Jurkat, Clone E6-1 (cell line): ENCODE data around the gene CLCN2.

ENCODE experiments used
- DNase-seq: peaks from one replicate; pipeline ENCODE4 v3.0.0-alpha.2; 2011; ENCODE audit warnings: low read depth, low spot score
- H3K4me3 ChIP-seq: 2 replicates; pipeline ENCODE4 v1.5.1; 2011; ENCODE audit warnings: mild to moderate bottlenecking, low read length, control low read depth, moderate library complexity

Gene CLCN2

DNA sequence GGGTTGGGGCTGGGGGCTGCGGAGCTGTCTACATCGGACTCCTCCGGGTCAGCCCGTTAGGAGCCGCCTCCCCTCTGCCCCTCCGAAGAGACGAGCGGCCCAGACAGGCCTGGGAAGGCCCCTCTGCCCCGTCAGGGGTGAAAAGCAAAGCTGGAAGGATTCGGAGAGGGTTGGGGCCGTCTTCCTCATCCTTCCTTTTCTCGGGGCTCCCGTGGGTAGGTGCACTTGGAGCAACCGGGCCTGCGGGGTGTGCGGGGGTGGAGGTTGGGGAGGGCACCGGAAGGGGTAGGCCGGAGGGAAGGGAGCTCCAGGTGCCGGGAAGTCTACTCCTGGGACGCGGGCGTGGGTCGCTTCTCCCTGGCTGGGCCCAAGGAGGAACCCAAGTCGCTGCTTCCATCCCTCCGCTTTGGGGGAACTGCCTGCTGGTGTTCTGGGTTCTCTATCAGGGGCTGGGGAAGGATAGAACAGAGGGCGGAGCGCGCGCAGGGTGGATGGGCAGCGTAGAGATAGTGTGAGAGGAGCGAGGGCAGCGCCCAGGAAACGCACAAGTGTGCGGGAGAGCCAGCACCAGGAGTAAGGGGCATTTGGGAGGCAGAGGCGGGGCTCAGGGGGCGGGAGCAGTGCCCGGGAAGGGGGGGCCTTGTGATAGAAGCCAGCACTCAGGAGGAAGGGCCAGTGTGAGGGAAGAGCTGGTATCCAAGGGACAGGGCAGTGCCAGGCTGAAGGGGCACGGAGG is 695 bp upstream of the CLCN2 start:
- DNase-seq: no peak
- H3K4me3 ChIP-seq: peak overlapping the region; percentile 95

DNA sequence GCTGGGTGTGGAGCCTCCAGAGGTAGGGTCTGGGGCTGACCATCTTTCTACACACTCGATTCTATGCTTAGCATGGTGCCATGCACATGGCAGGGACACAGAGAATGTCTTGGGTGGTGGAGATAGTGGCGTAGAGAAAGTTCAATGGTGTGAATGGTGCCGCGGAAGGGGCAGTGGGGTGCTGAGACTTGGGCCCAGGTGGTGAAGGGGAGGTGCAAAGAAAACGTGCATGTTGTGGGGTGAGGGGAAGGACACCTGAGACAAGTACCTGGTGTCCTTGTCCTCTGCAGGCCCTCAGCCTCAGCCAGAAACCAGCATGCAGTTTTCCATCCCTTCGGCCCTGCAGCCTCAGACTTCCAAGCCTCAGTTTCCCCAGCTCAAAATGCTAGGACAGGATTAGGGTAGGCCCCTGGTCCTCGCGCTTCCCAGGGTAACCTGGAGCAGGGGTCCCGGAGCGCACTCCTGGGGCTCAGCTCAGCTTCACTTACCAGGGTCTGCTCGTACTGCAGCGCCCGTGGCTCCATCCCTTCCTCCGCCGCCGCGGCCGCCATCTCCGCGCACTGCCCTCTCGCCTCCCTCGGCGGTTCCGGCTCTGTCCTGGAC is 375 bp downstream of the CLCN2 start:
- no peak for DNase-seq
- peak overlapping the region; percentile 55 for H3K4me3 ChIP-seq

DNA sequence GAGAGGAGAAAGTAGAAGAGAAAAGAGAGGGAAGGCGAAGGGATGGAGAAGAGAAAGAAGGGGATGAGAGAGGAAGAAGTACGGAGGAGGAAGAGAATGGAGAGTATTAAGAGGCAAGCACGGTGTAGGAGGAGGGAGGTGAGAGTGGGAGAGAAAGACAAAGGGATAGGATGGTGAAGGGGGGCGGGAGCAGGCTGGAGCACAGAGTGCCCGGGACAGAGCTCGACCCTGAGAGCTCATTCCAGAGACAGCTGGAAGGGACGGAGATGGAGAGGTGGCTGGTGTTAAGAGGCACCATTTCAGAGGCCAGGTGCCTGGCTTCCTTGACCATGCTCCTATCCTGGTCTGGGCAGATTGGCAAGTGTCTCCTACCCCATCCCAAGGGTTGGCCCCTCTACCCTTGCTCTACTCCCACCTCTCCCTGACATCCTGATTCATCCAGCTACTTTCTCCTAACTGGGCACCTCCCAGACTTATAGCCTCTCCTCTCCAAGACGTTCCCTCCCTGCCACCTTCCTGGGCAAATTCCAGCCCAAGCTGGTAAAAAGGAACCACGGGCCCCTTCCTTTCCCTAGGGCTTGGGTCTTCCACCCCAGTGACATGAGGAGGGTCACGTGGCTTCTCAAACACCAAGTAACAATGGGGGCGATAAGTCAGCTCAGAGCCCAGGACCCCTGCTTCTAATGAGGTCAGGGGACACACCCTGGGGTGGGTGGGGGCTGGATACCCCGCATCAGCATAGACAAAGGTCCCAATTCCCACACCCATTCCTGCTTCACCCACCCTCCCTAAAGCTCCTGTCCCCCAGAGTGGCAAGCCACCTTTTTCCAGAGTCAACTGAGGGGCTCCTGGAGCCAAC is 1.1 kb downstream of the CLCN2 start:
- no peak for DNase-seq
- no peak overlapping the region for H3K4me3 ChIP-seq

DNA sequence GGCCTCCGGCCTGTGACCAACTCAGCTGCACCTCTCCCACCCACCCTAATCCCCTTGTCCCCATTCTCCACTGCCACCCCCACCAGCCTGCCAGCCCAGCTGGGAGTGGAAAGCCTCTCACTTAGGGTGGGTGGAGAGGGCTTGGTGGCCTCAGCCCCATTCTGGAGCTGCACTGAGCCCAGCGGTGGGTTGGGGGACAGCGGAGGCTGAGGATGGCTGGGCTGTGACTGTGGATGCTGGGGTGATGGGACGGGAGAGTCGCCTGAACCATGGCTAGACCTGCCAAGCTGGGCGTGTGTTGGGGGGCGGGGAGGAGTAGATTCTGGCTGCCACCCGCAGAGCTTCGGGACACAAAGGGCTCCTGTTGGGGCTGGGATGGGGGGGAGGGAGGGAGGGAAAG is 1.8 kb downstream of the CLCN2 start:
- DNase-seq: no peak
- no peak overlapping the region for H3K4me3 ChIP-seq

DNA sequence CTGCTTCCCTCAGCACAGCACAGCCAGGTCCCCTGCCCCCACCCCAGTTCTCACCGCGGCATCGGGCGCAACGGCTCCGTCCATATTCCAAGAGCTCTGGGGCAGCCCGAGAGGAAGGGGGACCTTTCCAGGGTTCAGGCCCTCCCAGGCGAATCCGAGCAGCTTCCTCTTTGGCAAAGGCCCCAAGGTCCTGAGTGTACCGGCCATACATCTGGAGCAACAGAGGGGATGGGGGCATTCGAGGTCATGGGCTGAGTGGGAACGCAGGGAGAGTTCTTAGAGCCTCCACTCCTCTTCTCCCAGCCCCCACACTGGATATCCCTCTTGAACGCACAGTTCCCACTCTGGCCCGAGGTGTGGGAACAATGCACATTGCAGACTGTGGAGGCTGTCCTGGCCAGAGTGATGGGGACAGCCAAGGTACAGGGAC is 2.5 kb downstream of the CLCN2 start:
- DNase-seq: no peak
- H3K4me3 ChIP-seq: no peak overlapping the region

DNA sequence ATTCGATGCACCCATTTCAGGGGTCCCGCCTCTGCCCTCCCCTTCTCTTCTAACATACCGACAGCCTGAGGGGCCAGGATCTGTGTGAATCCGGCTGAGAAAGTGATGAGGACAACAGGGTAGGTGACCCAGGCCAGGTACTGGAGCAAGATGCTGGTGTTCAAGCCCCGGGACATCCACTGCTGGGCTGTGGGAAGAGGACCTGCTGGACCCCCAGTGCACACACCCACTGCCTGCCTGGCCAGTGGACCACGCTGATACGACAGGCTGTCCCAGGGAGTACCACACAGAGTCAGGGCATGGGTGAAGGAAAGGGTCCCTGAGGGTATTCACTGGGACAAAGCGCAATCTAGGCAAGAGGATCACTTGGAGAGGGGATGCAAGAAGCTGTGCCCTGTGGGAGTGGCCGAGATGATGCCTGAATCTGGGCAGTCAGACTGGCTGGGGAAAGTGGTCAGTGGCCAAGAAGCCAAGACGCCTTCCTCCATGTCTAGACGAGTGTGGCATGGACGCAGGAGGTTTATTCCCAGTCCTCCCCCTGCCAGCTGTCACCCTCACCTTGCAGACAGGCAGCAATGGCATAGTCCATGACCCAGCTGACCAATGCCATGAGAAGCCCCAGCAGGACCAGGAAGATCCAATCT is 3.2 kb downstream of the CLCN2 start:
- DNase-seq: no peak
- H3K4me3 ChIP-seq: no peak overlapping the region

DNA sequence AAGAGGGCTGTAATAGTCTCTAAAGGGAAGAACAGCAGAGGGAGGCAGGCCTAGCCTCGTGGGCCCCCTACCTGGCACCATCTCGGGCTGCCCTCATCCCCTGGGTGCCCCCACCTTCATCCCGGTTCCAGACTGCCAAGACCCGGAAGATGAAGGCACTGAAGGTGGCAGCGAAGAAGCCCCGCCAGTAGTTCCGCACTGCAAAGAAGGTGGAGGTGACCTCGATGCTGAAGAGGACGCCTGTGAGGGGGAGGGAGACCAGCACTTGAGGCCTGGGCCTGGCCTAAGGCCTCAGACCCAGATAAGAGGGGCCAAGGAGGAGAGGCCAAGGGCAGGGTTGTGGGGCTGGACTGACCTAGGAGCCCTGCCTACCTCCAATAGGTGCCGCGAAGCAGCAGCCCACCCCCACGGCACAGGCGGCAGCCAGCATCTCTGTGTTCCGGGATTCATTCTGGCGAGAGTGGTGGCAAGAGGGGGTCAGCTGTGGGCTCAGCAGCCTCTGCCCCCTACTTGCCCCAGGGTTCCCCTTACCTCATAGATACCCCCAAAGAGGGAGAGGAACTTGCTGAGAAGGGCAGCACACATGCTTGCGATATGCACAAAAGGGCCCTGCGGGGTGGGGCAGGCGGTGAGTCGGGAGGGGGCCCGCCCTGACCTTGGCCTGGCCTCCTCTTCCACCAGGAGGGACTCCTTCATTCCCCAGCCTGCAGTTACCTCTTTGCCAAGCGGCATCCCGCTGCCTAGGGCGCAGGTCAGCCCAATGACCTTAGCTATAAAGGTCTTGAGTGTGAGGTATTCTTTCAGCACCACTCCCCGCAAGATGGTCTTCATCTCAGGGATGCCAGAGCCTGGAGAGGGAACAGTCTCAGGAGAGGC is 3.9 kb downstream of the CLCN2 start:
- no peak overlapping the region for H3K4me3 ChIP-seq
- DNase-seq: no peak

DNA sequence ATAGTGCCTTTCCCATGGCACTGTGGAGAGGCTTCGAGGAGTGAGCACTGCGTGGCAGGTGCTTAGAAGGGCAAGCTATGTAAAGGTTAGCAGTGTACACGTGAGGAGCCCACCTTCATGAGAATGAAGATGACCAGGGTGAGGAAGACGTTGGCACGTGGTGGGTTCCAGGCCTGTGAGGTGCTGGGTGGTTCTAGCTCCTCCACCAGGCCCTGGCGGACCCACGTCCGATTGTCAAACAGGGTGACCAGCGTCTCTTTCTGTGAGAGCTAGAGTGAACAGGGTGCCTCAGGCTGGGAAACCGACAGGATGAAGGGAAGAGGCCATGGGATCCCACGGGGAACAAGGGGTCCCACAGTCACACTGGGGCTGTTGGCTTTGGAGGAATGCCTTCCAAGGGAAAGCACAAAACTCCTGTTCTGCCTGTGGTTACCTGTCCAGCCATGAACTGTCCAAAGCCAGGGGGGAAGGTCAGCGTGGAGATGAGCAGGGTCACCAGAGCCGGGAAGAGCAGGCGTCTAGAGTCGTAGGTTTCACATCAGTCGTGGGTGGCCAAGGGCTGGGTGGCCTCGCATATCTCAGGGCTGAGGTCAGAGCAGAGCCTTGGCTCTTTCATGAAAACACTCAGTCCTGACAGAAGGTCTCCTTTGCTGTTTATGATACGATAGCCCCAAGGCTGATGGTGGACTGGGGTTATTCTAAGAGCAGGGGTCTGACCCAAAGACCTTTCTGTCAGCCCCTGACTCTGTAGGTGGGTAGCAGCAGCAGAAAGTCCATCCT is 6.0 kb downstream of the CLCN2 start:
- DNase-seq: no peak
- no peak overlapping the region for H3K4me3 ChIP-seq

DNA sequence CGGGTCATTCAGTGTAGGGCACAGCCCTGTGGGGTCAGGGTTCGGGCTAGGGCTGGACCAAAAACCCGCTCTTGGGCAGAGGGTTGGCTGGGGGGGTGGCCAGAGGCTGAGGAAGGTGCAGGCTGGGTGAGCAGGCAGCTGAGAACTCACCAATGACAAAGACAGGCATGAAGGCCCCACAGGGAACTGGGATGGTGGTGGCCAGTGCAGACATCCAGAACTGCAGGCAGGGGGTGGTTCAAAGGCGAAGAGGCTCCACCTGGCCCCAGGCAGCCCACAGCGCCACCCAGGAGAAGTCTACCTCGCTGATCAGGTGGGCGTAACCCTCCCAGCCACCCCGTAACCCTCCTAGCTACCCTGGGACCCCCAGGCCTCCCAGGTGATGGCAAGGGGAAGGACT is 6.7 kb downstream of the CLCN2 start:
- no peak for DNase-seq
- no peak overlapping the region for H3K4me3 ChIP-seq

DNA sequence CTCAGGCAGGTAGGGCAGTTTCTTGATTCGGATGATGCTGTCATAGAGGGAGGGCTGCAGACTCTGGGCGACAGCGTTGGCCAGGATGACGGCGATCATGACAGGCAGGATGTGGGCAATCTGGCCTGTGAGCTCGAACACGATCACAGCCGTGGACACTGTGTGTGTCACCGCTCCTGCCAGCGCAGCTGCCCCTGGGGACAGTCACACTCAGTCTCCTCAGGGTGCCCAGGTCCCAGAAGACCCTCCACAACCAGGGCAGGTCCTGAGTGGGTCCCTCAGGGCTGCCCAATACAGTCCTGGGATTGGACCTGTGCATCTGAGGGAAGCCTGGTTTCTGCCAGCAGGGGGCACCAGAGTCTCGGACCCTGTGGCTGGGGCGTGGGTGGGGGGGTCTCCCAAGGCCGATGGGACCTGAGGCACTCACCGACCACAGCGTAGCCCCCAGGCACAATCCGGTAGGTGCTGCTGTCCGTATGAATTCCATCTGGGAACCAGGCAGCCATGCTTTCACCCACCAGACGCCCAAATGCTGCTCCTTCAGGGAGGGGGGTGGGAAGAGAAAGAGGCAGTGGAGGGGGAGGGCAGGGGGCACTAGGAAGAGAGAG is 7.2 kb downstream of the CLCN2 start:
- DNase-seq: no peak
- H3K4me3 ChIP-seq: no peak overlapping the region

DNA sequence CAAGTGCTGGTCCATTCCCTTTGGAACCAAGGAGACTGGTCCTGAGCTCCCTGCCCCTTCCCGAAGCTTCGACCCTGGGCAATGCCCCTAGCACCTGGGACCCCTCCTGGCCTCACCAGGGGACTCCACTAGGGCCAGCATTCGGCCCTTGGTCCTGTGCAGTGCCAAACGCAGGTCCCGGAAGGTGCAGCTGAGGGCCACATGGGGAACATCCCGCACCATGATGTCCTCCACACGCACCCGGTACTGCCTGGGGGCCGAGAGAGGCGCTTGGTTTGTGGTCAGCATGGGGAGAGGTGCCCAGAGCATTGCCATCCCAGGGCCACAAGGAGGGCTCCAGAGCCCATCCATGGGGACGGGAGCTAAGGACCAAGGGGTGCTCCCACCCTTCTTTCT is 7.9 kb downstream of the CLCN2 start:
- no peak for DNase-seq
- H3K4me3 ChIP-seq: no peak overlapping the region

DNA sequence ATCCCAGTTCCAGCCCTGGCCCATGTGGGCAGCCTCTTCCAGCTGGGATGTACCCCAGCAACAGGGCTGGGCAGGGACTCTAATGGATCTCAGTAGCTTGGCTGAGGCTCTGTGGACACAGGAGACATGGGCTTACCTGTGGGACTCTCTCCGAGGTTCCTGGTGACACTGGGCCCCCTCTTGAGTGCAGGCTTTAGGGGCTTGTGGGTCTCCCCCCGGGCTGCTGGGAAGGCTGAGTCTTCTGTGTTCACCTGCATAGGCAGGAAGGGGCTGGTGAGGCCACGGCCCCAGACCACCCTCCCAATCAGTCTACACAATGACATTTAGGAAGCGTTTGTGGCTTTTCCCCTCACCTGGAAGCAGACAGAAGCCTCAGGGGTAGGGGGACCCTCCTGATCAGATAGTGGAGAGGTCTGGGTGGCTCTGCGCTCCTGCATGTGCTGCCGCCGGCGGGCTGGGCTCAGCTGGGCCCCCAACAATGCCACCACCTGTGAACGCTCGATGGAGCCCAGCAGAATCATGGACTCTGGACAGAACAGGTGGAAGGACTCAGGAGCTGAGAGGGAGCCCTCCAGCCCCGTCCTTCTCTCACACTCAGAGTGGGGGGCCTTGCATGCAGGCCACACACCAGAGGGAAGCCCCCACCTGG is 8.4 kb downstream of the CLCN2 start:
- H3K4me3 ChIP-seq: no peak overlapping the region
- DNase-seq: no peak

DNA sequence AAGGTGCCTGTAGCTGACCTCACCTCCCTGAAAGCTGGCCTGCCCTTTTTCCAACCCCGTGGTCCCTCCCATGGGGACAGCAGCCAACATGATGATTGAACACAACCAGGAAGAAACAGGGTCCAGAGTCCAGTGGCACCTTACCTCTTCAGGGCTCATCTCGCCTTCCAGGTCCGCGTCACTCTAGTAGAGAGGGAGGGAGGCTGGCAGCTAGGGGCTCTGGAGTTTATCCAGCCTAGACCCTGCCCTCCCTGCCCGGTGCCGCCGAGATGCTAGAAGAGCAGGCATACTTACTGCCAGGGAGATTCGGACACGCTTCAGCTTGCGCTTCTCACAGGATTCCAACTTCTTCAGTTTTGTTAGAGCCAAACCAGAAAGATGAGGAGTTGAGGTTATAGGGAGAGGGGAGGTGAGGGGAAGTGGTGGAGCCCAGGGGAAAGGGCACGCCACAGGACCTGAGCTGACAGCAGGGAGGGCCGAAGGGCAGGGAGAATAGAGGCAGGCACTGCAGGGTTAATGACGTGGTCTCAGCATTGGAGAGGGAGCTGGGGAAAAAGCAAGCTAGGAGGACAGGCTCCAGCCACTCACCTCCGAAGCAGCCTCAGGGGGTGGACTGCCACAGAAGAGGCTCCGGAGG is 9.1 kb downstream of the CLCN2 start:
- no peak overlapping the region for H3K4me3 ChIP-seq
- no peak for DNase-seq

DNA sequence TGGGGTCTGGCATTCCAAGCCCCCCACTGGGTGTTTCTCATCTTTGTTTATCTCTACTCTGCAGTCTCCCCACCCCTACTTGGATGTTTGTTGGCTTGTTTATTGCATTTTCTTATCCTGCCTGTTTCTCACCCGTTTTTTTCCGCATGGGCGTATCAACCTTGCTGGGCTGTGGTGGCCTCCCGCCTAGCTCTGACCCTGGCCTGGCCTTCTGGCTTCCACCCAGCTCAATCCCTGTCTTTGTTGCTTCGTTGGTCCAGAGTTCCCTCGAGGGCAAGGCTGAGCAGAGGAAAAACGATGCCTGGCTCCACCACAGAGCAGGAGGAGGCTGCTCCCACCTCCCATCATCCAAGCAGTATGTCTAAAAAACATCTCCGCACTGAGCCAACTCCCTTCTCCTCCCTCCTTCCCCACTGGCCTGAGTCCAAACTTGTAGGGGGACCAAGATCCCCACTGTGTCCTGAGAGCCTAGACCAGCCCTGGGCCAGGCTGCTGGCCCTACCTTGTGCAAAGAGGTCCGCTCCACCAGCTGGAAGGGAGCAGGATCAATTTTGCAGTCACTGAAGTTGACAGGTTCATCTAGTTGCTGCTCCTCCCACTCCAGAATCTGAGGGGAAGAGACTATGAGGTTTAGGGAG is 9.8 kb downstream of the CLCN2 start:
- no peak for DNase-seq
- no peak overlapping the region for H3K4me3 ChIP-seq

DNA sequence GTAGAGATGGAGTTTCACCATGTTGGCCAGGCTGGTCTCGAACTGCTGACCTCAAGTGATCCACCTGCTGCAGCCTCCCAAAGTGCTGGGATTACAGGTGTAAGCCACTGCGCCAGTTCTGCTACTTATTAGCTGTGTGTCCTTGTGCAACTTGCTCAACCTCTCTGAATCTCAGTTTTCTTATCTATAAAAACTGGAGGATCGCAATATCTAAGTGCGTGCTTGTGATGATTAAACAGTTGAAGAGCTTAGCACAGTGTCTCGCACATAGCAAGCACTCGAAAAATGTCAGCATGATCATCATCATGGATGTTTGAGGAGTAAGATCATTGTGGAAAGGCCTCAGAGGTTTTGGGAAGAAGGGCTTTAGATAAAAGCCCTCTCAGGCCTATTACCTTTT is 10.8 kb downstream of the CLCN2 start:
- H3K4me3 ChIP-seq: no peak overlapping the region
- no peak for DNase-seq
